GM18499 (cell line): ENCODE results near the gene PPARG.

Source experiments
- ATAC-seq: cut with Tn5 transposase; IDR thresholded peaks from one replicate; pipeline ENCODE4 v1.9.1; 2021; ENCODE audit warnings: moderate number of reproducible peaks; ENCODE audit not compliant: insufficient read depth, unreplicated experiment

Gene PPARG

DNA sequence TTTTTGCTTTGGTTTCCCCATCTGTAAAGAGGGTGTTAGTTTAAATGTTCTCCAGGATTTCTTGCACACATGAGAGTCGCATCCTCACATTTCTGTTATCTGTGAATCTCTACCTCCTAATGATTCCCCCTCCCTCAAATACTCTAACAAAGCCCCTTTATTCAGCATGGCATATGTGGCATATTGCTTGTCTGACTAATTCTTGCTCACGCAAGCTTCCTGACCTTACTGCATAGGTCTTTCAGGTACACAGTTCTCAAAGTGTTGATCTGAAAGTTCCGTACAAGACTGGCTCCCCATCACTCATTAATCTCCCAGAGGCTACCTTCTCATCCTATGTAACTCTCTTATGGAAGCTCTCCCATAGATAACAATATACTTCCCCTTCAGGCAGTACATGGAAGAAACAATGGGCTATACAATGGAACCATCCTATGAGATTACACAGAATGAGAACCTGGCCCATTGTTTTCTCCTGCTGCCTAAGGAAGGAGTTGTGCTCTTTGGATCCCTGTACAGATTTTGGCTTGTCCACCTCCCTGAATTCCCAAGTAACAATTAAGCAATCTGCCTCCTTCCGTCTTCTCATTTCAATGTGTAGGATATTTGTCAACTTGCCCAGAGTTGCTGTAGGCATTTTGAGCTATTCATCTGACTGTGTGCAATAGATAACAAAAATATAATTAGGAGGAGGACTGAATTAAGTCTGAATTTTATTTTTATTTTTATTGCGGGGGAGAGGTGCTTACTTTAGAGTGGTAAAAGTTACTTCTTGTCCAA lies 51.0 kb downstream of the PPARG start:
- ATAC-seq, result no peak

DNA sequence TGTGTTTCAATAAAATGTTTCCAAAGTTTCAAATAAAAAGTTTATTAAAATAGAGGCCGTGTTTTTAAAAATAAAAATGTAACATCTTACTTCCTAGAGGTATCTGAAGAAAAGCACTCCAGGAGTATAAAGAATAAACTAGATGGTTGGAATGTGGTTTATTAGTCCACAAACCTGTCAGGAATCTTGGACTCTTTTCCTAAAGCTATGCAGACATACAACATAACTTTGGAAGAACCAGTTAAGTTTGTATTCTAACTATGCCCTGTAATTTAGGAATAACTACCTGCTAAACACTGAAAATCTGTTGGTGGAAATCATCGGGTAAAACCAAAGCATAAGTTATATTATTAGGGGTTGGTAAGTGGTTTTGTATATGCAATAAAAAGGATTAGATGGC lies 51.6 kb downstream of the PPARG start:
- ATAC-seq, result no peak

DNA sequence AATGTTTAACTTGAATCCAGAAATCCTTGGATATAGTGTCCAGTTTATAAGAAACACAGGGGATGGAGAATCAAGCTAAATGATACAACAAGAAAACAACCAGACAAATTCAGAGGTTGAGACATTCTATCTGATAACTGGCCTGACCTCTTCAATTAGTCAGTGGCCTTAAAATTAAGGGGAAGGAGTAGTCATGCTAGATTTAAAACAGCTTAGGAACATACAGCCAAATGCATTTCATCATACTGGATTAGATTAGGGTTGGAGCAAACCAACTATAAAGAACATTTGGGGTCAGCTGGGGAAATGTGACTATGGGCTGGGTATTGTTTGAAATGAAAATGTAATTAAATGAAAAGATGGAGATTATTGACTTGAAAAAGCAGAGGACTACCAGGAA lies 53.3 kb downstream of the PPARG start:
- ATAC-seq, result no peak

DNA sequence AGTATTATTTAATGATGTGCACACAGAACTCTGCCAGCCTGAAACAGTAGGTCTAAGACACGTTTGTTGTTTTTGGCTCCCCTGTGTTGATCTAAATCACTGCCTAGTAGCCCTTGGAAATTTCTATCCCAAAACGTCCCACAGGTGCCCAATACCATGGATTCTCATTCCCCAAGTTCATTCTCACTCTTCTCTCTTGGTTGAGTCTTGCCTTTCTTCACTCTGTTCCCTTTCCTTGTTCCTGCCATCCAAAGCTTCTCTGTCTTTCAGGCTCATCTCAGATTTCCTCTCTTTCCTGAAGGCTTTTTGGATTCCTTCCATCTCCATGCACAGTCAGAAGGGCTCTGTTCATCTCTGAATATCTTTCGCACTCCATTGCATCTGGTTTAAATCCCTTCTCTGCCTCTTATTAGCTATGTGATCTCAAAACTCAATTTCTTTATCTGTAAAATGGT lies 54.2 kb downstream of the PPARG start:
- no peak for ATAC-seq

DNA sequence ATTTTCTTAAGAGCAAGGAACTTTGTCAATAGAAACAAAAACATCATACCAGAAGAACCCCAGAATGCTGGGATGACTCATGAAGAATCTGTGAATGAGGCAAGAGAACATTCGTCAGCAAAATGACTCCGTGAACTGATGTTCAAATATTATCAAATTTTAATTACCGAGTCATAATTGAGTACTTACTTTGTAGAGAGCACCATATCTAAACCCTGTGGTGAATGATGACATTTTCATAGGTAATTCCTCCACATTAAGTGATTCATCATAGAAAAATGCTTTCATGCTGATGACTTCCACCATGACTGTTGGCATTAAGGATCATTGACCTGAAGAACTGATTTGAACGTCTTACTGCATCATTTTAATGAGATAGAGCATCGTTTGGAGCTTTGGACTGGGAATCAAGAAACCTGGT lies 56.3 kb downstream of the PPARG start:
- no peak for ATAC-seq

DNA sequence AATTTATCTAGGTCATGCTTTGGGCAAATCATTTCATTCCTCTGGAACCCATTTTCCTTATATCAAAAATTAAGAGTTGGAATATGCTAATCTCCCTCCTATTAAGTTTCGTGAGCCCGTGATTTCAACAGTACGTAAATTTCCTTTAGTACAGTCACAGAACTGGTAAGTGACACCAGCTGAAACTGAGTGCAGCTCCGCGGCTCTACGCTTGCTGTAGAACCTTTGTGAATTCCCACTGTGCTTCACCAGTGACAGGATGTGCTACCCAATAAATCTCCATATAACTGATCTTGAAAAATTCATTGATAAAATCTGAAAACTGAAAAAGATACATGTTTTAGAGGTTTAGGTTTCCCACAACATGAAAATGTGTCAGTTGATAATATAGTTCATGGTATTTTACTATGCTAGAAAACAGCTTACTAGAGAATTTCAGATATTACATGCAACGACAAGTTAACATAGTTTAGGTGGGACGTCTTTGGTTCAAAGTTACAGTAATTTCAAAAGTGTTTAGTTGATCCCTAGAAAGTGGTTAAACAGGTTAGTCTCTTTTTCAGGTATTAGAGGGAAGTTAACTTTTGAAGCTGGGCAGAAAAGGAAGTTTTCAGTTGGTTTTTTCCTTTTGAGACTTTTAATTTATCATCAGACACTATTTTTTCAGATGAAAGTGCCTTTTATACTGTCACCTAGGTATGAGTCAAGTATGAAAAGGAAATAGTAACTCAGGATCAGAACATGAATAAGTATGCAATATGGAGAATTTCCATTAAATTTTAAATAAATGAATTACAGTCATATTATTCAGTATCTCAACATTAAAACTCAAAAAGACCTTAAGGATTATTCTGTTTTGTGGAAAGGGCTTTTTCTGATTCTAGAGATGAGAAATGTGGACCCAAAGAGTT lies 57.0 kb downstream of the PPARG start:
- no peak for ATAC-seq

DNA sequence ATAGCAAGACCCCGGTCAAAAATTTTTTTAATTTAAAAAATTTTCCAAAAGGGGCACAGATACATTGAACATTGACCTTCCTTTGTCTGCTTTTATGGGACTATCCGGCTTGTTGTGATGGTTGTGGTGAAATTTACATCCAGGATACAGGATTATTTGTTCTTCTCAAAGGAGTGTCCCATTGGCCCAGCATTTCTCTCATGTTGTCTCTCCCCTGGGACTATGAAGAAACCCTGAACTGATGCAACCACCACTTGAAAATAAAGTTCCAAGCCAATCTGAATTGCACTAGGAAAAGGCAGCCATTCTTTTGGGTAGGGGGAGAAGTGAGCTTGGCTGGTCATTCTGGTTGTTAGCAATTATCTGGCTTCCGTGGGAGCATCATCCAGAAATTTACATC lies 58.4 kb downstream of the PPARG start:
- ATAC-seq, result no peak

DNA sequence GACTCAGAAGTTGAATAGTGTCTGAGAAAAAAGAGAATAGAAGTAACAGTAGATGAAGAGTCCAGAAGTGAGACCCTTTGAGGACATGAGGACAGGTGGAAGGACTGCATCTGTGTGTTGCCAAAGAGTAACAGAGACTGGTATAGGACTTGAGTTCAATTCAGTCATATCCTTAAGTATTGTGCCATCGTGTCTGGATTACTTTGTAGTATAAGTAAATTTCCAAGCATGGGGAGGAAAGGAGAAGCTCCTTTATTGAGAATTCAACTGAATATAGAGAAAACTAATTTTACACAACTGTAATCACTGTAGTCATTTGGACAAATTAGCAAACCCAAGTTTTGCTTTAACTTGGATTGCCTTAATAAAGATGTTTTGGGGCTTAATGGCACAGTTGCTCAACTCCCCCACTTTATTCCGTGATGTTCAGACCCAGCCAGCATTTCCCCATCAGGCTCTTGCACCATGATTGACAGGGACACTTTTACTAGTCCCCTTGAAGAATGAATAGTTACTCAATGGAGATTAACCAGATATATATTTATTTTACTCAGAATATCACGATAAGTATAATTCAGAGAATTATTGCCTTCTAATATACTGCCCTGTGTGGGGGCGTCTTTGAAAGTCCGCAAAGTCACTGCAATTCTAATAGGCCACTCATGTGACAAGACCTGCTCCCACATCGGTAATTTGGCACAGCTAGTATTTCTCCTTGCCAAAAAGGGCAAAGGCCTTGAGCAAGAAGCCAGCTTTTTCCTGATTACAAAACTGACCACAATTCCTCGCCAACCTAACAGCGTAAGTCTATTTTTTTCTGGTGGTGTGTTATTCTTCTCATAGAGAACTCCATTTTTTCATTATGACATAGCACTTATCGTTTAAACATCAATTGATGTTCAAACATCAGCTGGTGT lies 61.3 kb downstream of the PPARG start:
- ATAC-seq, result no peak

DNA sequence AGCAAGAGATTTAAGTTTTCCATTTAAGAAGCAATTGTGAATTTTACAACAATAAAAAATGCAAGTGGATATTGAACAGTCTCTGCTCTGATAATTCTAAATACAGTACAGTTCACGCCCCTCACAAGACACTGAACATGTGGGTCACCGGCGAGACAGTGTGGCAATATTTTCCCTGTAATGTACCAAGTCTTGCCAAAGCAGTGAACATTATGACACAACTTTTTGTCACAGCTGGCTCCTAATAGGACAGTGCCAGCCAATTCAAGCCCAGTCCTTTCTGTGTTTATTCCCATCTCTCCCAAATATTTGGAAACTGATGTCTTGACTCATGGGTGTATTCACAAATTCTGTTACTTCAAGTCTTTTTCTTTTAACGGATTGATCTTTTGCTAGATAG lies 62.3 kb downstream of the PPARG start:
- ATAC-seq, result no peak

DNA sequence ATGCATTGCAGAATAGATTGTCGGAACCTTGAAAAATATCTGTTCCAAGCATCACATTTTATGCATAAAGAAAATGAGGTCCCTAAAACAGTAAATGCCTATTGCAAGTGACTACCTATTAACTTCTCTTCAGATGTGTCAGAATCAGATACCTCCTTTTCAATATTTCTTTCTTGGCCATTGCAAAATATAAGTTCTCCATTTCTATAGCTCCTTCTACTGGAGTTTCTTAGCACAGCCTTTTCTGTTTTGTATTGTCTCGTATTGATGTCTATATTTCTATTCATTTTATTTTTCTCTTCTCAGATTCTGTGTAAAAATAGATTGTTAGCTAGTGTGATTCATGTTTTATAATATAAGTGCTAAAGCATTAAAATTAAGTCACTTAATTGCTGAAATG lies 63.4 kb downstream of the PPARG start:
- no peak for ATAC-seq

DNA sequence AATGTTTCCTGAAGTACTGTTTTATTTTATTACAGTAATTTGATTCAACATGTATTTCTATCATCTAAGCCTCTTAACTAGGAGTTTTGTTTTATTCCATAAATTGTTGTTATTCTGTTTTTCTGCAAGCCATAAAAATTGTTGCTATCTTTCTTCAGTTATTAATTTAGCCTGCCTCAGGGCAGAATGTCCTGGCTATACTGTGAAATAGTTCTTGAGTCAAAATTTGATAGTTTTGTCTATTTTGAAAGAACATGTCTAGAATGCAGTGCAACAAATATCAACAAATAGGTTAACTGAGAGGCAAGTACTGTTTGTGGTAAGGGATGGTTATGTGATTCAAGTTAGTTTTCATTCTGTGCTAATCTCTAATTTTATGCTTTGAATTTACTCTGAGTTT lies 63.9 kb downstream of the PPARG start:
- ATAC-seq, result no peak

DNA sequence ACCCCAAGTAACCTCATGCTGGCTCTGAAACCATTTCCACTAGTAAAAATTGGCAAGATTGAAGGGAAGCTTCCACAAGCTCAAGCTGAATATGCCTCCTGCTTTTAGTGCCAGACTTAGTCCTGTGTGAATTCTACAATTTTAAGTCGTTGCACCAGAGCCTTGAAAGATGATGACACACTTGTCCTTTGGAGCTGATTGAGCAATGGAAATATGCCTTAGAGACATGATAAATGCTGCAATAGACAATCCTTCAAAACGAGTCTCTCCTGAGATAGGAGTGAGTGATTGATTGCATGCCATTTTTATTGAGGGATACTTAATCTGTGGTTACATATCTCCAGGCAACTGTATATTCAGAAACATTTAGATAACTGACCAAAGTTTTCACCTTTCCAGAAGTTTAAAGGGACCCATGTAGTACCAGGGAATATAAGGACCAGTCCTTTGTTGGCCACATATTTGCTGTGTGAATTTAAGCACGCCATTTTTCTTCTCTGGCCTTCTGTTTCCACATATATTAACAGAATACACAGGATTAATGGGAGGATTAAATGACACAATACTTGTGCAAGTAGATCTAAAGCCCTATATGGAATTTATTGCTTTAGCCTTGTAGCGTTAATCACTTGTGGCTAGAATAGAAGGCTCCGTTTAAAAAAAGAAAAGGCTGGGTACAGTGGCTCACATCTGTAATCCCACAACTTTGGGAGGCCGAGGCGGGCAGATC lies 65.1 kb downstream of the PPARG start:
- ATAC-seq, result no peak

DNA sequence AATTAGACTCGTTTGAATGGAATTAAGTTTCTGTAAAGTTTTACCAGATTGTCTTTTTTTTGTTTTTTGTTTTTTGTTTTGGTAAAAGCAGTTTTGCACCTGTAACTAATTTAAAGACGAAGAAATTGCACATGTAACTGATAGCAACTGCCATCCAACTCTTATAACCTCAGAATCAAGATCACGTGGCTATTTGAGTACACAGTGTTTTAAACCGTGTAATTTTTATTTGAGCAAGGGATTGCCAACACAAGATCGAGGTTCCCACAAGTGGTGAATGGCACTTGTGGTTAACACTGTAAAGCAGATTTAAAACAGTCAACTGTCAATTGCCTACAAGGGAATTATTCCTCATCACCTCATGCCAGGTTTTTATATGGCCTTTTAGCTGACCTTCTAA lies 67.3 kb downstream of the PPARG start:
- no peak for ATAC-seq

DNA sequence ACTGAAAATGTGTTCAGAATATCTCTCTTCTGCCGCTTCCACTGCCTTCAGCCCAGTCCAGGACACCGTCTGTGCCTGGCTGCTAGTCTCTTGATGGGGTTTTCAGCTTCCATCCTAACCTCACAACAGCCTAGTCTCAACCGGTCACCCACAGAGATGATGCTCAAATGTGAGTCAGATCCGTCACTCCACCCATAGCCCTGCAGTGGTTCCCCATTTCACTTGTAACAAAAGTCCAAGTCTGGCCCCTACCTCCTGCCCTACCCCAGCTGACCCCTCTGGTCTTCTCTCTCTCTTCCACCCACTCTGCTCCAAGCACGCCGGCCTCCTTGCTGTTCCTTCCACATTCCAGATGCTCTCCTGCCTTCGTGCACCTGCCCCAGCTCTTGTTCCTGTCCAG lies 68.1 kb downstream of the PPARG start:
- no peak for ATAC-seq

DNA sequence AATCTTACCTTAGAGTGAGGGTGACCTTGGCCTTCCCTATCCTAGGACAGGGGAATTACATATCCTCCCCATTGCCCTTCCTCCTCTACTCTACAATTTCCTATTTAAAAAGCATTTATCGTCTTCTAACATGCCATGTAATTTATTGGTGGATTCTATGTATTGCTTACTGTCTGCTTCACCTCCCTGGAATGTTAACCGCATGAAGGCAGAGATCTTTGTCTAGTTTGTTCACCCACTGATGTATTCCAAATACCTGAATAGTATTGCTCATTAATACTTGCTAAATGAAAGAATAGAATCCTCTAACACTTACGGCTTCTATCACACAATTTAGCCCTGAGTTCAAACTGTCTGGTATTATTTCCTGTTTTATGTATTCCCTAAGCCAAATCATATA lies 68.6 kb downstream of the PPARG start:
- no peak for ATAC-seq

DNA sequence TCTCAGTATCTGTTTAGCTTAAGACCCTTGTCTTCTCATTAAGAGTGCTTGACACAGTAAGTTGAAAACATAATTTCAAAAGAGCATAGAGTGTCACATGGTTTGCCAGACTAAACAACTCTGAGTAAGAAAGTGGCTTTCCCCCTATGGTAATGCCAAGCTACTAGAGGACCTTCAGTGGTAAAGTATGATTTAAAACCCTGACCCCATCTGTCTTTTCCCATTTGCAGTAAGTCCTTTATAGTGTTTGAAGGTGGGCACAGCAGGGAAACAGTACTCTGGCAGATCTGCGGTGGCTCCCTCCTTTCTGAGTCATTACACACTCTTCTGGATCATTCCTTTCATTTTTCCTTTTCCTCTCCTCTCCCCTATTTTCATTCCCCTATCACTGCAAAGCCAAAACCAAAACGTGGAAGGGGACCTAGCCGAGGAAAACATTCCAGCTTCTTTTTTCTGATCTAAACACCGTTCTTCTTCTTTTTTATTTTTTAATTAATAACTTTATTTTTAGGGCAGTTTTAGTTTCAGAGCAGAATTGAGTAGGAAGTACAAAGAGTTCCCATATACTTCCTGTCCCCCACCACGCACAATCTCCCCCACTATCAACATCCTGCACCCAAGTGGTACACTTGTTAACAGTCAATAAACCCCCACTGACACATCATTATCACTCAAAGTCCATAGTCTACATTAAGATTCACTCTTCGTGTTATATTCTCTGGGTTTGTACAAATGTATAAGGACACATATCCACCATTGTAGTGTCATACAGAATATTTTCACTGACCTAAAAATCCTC lies 74.7 kb downstream of the PPARG start:
- no peak for ATAC-seq

DNA sequence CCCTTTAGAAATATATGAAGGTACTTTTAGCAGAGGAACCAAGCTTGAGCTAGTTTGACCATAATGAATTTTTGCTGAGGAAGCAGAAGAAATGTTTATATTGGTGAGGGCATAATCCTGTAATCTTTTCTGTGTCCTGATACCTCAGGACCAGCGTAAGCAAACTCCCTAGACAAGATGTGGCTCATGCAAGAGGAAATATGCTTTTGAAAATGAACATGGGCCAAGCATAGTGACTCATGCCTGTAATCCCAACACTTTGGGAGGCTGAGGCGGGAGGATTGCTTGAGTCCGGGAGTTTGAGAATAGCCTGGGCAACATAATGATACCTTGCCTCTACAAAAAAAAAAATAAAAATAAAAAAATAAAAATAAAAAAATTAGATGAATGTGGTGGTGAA lies 78.5 kb downstream of the PPARG start:
- no peak for ATAC-seq

DNA sequence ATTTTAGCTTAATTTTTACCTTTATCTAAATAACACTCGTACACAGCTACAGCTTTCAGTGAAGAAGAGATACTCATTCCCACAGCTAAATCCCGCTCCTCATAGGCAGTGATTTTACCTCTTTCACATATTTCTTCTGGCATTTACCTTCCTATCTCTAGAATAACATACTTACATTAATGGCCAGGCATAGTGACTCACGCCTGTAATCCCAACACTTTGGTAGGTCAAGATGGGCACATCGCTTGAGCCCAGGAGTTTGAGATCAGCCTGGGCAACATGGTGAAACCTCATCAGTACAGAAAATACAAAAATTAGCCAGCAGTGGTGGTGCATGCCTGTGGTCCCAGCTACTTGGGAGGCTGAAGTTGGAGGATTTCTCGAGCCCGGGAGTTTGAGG lies 80.2 kb downstream of the PPARG start:
- ATAC-seq, result no peak

DNA sequence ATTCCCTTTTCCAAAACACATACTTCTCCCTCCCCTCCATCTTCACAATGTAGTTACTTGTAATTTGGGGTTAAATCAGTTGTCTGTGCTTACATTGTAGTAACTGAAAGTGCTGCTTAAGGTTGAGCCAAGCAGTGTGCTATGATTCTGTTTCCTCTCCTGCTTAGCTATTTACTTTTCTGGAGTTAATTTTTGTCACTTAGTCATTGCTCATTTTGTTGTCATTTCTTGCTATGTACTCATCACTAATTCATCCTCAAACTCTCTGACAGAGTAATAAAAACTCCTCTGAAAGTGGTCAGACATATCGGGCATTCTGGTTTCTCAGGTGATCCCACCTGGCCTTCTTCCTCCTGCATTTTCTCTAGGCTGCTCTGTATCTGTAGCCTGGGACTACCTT lies 80.7 kb downstream of the PPARG start:
- no peak for ATAC-seq
